Lower leg skin (tissue), 4 donors: ENCODE measurements around the gene HIP1. TPM values are rescaled to one million over a fixed set of nuclear protein-coding genes. Genes with fewer than 3 reads are reported as not detected.

Experiments
- DNase-seq, 2 donors: peaks; one replicate each; pipeline ENCODE4 v3.0.0-alpha.2; 2019; ENCODE audit warnings: low spot score in 2 of 2
- H3K4me3 ChIP-seq: fragments of 200-600 bp; sonication (generic); 2 replicates; pipeline ENCODE4 v1.5.1; 2017; ENCODE audit warnings: mild to moderate bottlenecking, low read depth; ENCODE audit not compliant: poor library complexity, severe bottlenecking
- POLR2A ChIP-seq, 2 donors: fragments of 450-650 bp; IDR thresholded peaks; one replicate each; pipeline ENCODE4 v1.6.1; 2016 to 2017; ENCODE audit warnings: antibody characterized with exemption in 2 of 2, mild to moderate bottlenecking in 1 of 2, moderate library complexity in 1 of 2
- WGBS, 2 donors: methylation state at CpG; one replicate each; pipeline ENCODE4 v1.1.5; 2018; 5-methylcytosine and 5-hydroxymethylcytosine counted together
- intact Hi-C: fragments of 100-400 bp; cut with DNase I; formaldehyde crosslinking; loops from one replicate; pipeline ENCODE4 v1.15.0; 2023; ENCODE audit warnings: low total_unique reads
- total RNA-seq, 4 donors: library from RNA; depleted of rRNA; stranded (reverse); fragments of >200 nt; gene quantifications; one replicate each; pipeline ENCODE4 v1.1.0, GENCODE V29; 2016
- TF ChIP-seq, protein P1 (sequence below), 3 donors: fragments of 450-650 bp; IDR thresholded peaks; one replicate each; pipeline ENCODE4 v1.5.1; 2016; ENCODE audit warnings: antibody characterized with exemption in 3 of 3, mild to moderate bottlenecking in 3 of 3, moderate library complexity in 2 of 3

Gene HIP1
- total RNA-seq, 4 donors from 2014 or later: 20.1 to 30.3 (median 23.0) TPM

DNA sequence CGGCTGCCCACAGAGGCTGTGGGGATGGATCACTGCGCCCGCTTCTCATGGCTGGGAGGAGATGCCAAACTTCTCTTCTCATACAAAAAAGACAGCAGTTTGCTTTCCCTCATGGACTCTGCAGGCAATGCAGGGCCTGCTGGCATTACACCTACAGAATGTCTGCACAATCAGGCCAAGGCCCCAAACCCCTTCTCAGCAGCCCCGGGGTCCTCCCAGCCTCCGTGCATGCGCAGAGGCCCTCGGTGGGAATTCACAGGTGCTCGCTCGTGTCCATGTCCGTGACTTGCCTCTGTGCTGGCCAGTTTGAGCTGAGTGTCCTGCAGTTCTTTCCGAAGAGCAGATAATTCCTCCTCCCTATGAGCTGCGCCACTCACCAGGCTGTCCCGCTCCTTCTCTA is 183.0 kb downstream of the HIP1 start:
- TF ChIP-seq, protein P1, sequence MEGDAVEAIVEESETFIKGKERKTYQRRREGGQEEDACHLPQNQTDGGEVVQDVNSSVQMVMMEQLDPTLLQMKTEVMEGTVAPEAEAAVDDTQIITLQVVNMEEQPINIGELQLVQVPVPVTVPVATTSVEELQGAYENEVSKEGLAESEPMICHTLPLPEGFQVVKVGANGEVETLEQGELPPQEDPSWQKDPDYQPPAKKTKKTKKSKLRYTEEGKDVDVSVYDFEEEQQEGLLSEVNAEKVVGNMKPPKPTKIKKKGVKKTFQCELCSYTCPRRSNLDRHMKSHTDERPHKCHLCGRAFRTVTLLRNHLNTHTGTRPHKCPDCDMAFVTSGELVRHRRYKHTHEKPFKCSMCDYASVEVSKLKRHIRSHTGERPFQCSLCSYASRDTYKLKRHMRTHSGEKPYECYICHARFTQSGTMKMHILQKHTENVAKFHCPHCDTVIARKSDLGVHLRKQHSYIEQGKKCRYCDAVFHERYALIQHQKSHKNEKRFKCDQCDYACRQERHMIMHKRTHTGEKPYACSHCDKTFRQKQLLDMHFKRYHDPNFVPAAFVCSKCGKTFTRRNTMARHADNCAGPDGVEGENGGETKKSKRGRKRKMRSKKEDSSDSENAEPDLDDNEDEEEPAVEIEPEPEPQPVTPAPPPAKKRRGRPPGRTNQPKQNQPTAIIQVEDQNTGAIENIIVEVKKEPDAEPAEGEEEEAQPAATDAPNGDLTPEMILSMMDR (IDR thresholded peaks at IDR 0.05): no peak
- 98 to 99% methylated on average over 13 of the region's 13 CpGs for WGBS, 2 donors
- no peak overlapping the region for H3K4me3 ChIP-seq
- DNase-seq: no peak
- intact Hi-C loops: no loop called here

DNA sequence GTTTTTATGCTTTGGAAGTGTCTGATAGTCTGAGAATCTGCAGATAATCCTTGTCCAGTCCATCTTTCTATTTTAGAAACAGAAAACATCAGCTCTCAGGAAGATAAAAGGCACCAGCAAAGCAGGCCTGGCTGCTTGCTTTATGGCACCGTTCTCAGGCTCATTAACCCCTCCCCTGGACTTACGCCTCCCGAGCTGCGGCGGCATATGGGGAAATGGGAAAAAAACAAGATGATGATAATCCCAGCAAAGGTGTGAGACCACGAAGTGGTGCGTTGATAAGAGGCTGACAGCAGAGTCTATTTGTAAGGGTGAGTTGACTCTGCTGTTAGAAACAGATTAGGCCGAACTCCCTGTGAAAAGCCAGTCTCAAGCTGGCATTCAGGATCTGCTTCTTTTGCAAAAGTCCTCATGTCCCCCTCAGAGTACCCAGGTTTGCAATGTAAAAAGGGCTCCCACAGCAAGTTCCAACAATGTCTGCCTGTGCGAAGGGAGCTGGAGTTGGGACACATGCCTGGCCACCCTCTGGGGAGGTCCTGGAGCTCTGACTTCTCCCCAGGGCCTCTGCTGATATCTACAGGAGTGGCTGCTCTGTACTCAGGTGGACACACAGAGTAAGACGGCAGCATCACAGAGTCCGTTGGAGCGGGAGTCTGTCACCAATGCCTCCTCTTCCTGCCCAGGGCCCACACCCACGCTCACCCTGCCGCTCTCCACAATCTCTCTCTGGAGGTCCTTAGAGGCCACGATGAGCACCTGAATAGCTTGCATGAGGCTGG is 192.3 kb downstream of the HIP1 start:
- intact Hi-C loops: no loop called here
- no peak for DNase-seq
- TF ChIP-seq, protein P1 (IDR thresholded peaks at IDR 0.05): no peak
- no peak for TF ChIP-seq POLR2A (IDR thresholded peaks at IDR 0.05)
- WGBS, 2 donors: 82 to 84% methylated on average over 14 to 15 of the region's 15 CpGs
- no peak overlapping the region for H3K4me3 ChIP-seq

DNA sequence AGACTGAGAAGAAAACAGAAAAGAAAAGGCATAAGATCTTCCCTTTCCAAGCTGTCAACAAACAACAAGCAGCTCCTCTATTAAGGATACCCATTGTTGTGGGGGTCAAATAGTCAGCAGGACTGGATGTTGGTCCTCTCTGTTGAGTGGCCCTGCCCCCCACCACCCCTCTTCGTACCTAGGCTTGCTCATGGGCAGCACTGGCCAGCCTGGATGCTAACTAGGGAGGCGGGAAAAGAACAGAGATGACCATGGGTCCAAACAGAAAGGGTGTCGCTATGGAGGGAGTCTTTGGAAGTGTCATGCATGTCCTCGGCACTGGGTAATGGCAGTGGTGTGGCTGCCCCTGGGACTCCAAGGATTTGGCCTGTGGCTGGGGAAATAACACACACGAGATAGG is 201.0 kb downstream of the HIP1 start:
- 93 to 96% methylated on average over 5 of the region's 5 CpGs for WGBS, 2 donors
- no peak overlapping the region for H3K4me3 ChIP-seq
- TF ChIP-seq, protein P1 (IDR thresholded peaks at IDR 0.05): no peak
- no peak for TF ChIP-seq POLR2A (IDR thresholded peaks at IDR 0.05)
- DNase-seq: peak in 1 of 2 donors; percentile 53
- intact Hi-C loops: no loop called here

DNA sequence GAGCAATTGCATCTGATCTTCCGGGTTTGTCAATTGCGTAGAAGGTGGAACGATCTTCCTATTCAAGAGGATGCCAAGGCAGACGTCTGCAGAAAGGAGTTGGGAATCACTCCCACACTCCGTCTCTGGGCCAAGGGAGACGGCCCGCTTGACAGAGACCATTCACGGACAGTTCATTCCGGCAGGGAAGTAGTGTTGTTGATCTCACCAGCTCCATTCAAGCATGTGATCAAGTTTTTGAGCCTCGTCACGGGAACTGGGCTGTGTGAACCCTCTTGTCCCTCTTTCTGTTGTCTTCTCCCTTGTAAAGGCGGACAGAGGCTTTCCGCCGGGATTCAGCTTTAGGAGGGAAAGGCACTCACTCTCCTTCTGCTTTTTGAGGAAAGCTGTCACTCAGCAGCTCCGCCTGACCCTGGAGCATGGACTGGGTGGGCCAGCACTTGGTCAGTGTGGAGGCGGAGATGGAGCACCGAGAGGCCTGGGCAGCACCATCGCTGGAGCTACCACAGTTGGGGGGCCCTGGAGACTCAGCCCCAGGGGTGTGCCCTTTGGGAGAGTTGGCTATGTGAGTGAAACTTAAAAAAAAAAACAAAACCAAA is 201.7 kb downstream of the HIP1 start:
- intact Hi-C loops: no loop called here
- no peak overlapping the region for H3K4me3 ChIP-seq
- WGBS, 2 donors: 89 to 91% methylated on average over 18 of the region's 18 CpGs
- TF ChIP-seq, protein P1 (IDR thresholded peaks at IDR 0.05): no peak
- no peak for TF ChIP-seq POLR2A (IDR thresholded peaks at IDR 0.05)
- DNase-seq: peak in 1 of 2 donors; percentile 63

DNA sequence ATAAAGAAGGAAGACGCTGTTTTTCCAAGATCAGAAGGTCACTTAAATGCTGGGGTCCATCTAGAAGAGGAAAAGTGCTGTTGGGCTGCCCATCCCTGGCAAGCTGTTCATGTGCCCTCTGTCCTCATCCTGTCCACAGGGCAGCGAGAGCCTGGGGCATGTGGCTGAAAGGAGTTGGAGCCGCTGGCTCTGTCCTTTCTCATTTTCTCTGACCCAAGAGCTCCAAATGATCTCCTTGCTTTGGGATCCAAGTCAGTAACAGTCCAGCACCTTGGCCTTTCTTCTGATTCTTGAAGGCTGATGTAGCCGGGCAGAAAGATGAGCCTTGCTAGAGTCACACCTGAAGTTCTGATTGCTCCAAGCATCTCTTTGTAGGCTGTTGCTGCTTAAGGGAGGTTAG is 202.2 kb downstream of the HIP1 start:
- WGBS, 2 donors: 89 to 92% methylated on average over 4 of the region's 4 CpGs
- DNase-seq: peak in 1 of 2 donors; percentile 54
- no peak overlapping the region for H3K4me3 ChIP-seq
- TF ChIP-seq, protein P1 (IDR thresholded peaks at IDR 0.05): no peak
- no peak for TF ChIP-seq POLR2A (IDR thresholded peaks at IDR 0.05)
- intact Hi-C loops: no loop called here
